A673 (cell line): Measurements from ENCODE around the gene AFF2. TPM values are rescaled to one million over a fixed set of nuclear protein-coding genes. Genes with fewer than 3 reads are reported as not detected.

Experiments
- BruUV-seq: library from RNA; stranded (reverse); fragments of 400-500 nt; replicated peaks from 2 replicates; lab custom pipeline; 2021; lab: Mats Ljungman, UMichigan
- CTCF ChIA-PET: fragments of 300-600 bp; sonication (Branson Sonifier 250); formaldehyde crosslinking; loops from one replicate; lab custom pipeline; 2022; ENCODE audit warnings: antibody characterized with exemption; lab: Charles Lee
- POLR2A ChIA-PET: fragments of 300-600 bp; sonication (Branson Sonifier 250); formaldehyde crosslinking; loops from one replicate; lab custom pipeline; 2022; ENCODE audit warnings: antibody characterized with exemption; ENCODE audit not compliant: low non-redundant PET; lab: Charles Lee
- DNase-seq: peaks from one replicate; pipeline ENCODE4 v3.0.0-alpha.2; 2015; ENCODE audit warnings: low spot score
- H3K27ac ChIP-seq: fragments of 200-600 bp; sonication (generic); 2 replicates; pipeline ENCODE4 v1.5.1; 2016; ENCODE audit warnings: mixed run types, low read depth, mild to moderate bottlenecking, mixed read lengths, antibody characterized with exemption, low read length; ENCODE audit not compliant: poor library complexity, severe bottlenecking
- H3K27me3 ChIP-seq: fragments of 200-600 bp; sonication (generic); replicated peaks from 2 replicates; pipeline ENCODE4 v1.6.1; 2017; ENCODE audit warnings: mixed run types, low read depth, mild to moderate bottlenecking, mixed read lengths, antibody characterized with exemption, low read length; ENCODE audit not compliant: insufficient read depth, poor library complexity
- H3K36me3 ChIP-seq: fragments of 200-600 bp; sonication (generic); 2 replicates; pipeline ENCODE4 v1.6.1; 2016; ENCODE audit warnings: mixed run types, mild to moderate bottlenecking, mixed read lengths, antibody characterized with exemption, low read length; ENCODE audit not compliant: insufficient read depth, poor library complexity, severe bottlenecking
- H3K4me1 ChIP-seq: fragments of 200-600 bp; sonication (generic); 2 replicates; pipeline ENCODE4 v1.6.1; 2017; ENCODE audit warnings: mixed run types, mild to moderate bottlenecking, mixed read lengths, antibody characterized with exemption, low read length; ENCODE audit not compliant: insufficient read depth, poor library complexity, severe bottlenecking
- H3K4me3 ChIP-seq: fragments of 200-600 bp; sonication (generic); 2 replicates; pipeline ENCODE4 v1.5.1; 2016; ENCODE audit warnings: low read depth, mixed run types, mild to moderate bottlenecking, mixed read lengths, low read length; ENCODE audit not compliant: poor library complexity, severe bottlenecking
- H3K9me3 ChIP-seq: fragments of 200-600 bp; sonication (generic); 2 replicates; pipeline ENCODE4 v1.6.1; 2016; ENCODE audit warnings: mixed run types, low read depth, mild to moderate bottlenecking, mixed read lengths, antibody characterized with exemption, low read length; ENCODE audit not compliant: poor library complexity, severe bottlenecking
- CTCF ChIP-seq: fragments of 300-800, 200-600 bp; sonication (generic); conservative IDR thresholded peaks from 2 replicates; pipeline ENCODE4 v1.5.1; 2017; ENCODE audit warnings: low read depth, mild to moderate bottlenecking, antibody characterized with exemption, low read length, moderate library complexity, mixed read lengths
- EZH2 ChIP-seq: fragments of 200-600 bp; sonication (generic); IDR thresholded peaks from 2 replicates; pipeline ENCODE4 v1.6.1; 2017; ENCODE audit warnings: borderline replicate concordance, low read depth, mild to moderate bottlenecking, mixed read lengths, antibody characterized with exemption, low read length; ENCODE audit not compliant: poor library complexity, severe bottlenecking
- intact Hi-C: fragments of 100-400 bp; cut with micrococcal nuclease; formaldehyde crosslinking; loops from one replicate; pipeline ENCODE4 v1.10.0; 2022; ENCODE audit not compliant: unreplicated experiment
- total RNA-seq: library from RNA; stranded (reverse); gene quantifications from 2 replicates; pipeline ENCODE4 v1.2.3, GENCODE V29; 2021

Gene AFF2
- total RNA-seq, 1 experiment from 2014 or later = not detected

GRCh38 chrX:148878371-148878770, 378.0 kb downstream of the AFF2 start:
- Histone ChIP-seq H3K27ac (no peak overlapping the region), H3K27me3 (no peaks in the 10 kb centered on the region), H3K36me3 (no peaks in the 10 kb centered on the region), H3K4me1 (no peaks in the 10 kb centered on the region), H3K9me3 (no peaks in the 10 kb centered on the region), H3K4me3 (no peak overlapping the region)
- no peak for DNase-seq
- TF ChIP-seq EZH2 = no peak
- TF ChIP-seq CTCF = no peak
- ChIA-PET POLR2A (no interaction called here), CTCF (no interaction called here)
- BruUV-seq = no TSS peak
- intact Hi-C loops = no loop called here

DNA sequence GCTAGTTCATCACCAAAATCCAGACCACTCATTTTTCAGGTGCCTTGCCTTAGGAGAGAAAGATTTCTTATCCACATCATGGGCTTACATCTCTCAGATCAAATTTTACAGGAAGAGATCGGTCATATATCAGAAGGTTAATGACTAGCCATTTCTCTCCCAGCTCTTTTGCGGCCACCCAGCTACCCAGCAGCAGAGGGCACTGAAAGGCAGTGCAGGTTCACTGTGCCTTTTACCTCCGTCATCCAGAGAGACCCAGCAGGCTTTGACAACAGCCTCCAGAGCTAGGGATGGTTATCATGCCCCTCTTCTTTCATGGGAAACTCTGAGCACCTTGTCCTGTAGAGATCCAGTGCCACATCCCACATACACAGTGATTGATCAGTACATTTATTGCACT, 384.8 kb downstream of the AFF2 start:
- TF ChIP-seq CTCF (no peak), EZH2 (no peak)
- H3K27me3 ChIP-seq = no peaks in the 10 kb centered on the region
- ChIA-PET POLR2A (no interaction called here), CTCF (no interaction called here)
- DNase-seq = no peak
- no peak overlapping the region for H3K4me3 ChIP-seq
- no peaks in the 10 kb centered on the region for H3K9me3 ChIP-seq
- BruUV-seq = no TSS peak
- no peak overlapping the region for H3K27ac ChIP-seq
- intact Hi-C loops = no loop called here
- H3K36me3 ChIP-seq = no peaks in the 10 kb centered on the region
- no peaks in the 10 kb centered on the region for H3K4me1 ChIP-seq

DNA sequence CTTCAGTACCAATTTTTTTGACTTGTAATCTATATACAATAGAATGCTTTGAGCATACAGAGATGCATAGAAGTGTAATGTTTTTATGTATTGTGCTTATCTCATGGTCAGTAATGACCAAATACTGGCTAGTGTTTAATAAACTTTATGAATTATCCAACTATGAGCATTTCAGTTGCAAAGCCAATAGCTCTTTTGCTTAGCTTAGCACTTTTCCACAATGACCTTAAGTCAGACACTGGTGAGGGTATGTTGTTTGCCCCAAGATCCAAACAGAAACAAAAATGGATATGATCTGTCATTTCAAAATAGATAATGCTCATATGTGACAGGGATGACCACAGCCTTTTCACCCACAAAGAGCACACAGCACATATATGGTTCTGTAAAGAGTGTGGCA, 393.0 kb downstream of the AFF2 start:
- ChIA-PET CTCF (interaction anchor here (0.6 kb wide), 1 partner anchor 1718 kb away, joined by 11 read pairs; no protein-coding TSS in a partner anchor), POLR2A (no interaction called here)
- no peaks in the 10 kb centered on the region for H3K4me1 ChIP-seq
- DNase-seq = no peak
- no peaks in the 10 kb centered on the region for H3K36me3 ChIP-seq
- H3K27ac ChIP-seq = no peak overlapping the region
- H3K9me3 ChIP-seq = no peaks in the 10 kb centered on the region
- intact Hi-C loops = no loop called here
- no TSS peak for BruUV-seq
- TF ChIP-seq CTCF (no peak), EZH2 (no peak)
- no peak overlapping the region for H3K4me3 ChIP-seq
- no peaks in the 10 kb centered on the region for H3K27me3 ChIP-seq
